ENCODE results near the gene MYOM1.

Gene MYOM1

DNA sequence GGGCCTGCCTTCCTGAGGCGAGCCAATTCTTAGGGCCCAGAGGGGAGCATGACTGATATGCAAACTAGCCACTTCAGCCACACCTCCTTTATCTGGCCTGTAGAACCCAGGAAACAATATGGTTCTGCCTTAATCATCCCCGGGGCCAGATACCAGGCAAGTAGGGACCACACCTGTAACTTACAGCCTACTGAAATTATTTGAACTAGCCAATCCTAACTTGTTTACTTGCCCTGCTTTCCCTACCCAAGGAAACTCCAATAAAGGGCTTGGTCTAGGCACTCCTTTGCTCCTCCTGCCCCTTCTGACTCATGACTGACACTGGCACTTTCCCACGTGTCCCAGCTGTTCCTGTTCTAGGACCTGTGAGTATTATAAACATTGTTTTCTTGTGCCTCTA lies 57.6 kb downstream of the MYOM1 start:
- TF ChIP-seq, protein P1, sequence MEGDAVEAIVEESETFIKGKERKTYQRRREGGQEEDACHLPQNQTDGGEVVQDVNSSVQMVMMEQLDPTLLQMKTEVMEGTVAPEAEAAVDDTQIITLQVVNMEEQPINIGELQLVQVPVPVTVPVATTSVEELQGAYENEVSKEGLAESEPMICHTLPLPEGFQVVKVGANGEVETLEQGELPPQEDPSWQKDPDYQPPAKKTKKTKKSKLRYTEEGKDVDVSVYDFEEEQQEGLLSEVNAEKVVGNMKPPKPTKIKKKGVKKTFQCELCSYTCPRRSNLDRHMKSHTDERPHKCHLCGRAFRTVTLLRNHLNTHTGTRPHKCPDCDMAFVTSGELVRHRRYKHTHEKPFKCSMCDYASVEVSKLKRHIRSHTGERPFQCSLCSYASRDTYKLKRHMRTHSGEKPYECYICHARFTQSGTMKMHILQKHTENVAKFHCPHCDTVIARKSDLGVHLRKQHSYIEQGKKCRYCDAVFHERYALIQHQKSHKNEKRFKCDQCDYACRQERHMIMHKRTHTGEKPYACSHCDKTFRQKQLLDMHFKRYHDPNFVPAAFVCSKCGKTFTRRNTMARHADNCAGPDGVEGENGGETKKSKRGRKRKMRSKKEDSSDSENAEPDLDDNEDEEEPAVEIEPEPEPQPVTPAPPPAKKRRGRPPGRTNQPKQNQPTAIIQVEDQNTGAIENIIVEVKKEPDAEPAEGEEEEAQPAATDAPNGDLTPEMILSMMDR (IDR thresholded peaks at IDR 0.05; ENCODE audit: control extremely low read depth, extremely low read depth, low read depth, missing control alignments) = no peak
- POLR2A ChIA-PET = interaction anchor here (0.6 kb wide), 1 partner anchor 251 kb away, joined by 5 read pairs; no protein-coding TSS in a partner anchor
- DNase-seq (ENCODE audit: extremely low spot score) = no peak
- CTCF ChIA-PET = interaction anchor here (0.6 to 2.8 kb wide), 2 partner anchors 10 to 83 kb away, joined by 3 to 18 read pairs; no protein-coding TSS in a partner anchor

DNA sequence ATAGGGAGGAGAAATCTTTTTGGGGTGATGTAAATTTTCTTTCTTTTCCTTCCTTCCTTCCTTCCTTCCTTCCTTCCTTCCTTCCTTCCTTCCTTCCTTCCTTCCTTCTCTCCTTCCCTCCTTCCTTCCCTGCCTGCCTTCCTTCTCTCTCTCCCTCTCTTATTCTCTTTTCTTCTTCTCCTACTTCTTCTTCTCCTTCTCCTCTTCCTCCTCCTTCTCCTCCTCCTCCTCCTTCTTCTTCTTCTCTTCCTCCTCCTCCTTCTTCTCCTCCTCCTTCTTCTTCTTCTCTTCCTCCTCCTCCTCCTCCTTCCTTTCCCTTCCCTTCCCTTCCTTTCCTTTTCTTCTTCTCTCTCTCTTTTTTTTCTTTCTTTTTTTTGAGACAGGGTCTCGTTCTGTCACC lies 59.9 kb downstream of the MYOM1 start:
- DNase-seq (ENCODE audit: extremely low spot score) = no peak
- TF ChIP-seq, protein P1 (IDR thresholded peaks at IDR 0.05; ENCODE audit: control extremely low read depth, extremely low read depth, low read depth, missing control alignments) = no peak
- ChIA-PET CTCF (interaction anchor here (1.3 to 2.8 kb wide), 2 partner anchors 8 to 31 kb away, joined by 5 to 18 read pairs; no protein-coding TSS in a partner anchor), POLR2A (no interaction called here)

DNA sequence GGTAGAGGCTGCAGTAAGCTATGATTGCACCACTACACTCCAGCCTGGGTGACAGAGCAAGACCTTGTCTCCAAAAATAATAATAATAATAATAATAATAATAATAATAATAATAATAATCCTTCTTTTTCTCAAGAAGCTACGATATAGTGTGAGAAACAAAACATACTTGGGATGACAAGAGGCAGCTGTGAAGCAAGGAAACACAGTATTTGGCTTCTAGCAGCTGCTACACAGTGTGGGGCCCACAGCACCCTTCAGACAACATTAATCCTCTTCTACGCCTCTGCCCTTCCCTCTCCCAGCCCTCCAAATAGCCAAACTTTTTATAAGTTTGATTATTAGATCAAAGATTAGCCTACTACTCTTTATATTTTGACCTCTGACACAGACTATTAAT lies 62.2 kb downstream of the MYOM1 start:
- CTCF ChIA-PET = interaction anchor here (1.5 kb wide), 1 partner anchor 9 kb away, joined by 4 read pairs; no protein-coding TSS in a partner anchor

DNA sequence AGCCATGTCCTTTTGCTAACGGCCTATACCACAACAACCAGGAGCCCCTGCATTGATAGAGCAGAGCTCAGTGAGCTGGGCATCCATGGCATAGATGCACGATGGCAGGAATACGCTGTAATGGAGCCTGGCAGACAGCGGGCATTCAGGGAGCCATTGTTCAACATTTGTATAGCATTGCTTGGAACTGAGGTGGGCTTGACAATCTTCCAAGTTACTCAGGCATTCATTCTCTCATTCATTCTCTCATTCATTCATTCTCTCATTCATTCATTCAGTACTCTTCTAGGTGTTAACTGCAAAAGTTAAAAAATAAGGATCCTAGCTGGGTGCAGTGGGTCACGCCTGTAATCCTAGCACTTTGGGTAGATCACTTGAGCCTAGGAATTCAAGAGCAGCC lies 62.7 kb downstream of the MYOM1 start:
- DNase-seq (ENCODE audit: extremely low spot score) = no peak
- POLR2A ChIA-PET = no interaction called here
- CTCF ChIA-PET = interaction anchor here (0.8 to 2.1 kb wide), 3 partner anchors 23 to 281 kb away, joined by 3 to 5 read pairs (median 4); no protein-coding TSS in a partner anchor
- TF ChIP-seq, protein P1 (IDR thresholded peaks at IDR 0.05; ENCODE audit: control extremely low read depth, extremely low read depth, low read depth, missing control alignments) = no peak

More for the DNA sequence above, 62.2 kb downstream of the MYOM1 start:
- no peak for DNase-seq (ENCODE audit: extremely low spot score)
- POLR2A ChIA-PET = interaction anchor here (0.6 kb wide), 1 partner anchor 530 kb away, joined by 3 read pairs; no protein-coding TSS in a partner anchor
- TF ChIP-seq, protein P1 (IDR thresholded peaks at IDR 0.05; ENCODE audit: control extremely low read depth, extremely low read depth, low read depth, missing control alignments) = no peak

DNA sequence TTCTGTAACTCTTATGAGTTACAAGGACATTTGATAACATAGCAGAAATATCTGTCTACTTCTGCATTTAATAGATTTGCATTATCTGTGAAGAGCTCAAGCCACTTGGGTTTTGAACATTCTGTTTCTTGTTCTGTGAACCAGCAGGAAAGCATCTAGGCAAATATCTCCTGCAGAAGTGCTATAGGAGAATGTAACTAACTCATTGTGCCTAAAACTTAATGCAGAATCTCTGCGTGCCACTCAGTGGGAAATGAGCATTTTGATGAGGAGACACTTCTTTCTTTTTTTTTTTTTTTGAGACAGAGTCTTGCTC lies 63.5 kb downstream of the MYOM1 start:
- ChIA-PET CTCF (interaction anchor here (0.8 to 2.1 kb wide), 6 partner anchors 24 to 281 kb away, joined by 3 to 5 read pairs (median 3); no protein-coding TSS in a partner anchor), POLR2A (no interaction called here)
- DNase-seq (ENCODE audit: extremely low spot score) = no peak
- TF ChIP-seq, protein P1 (IDR thresholded peaks at IDR 0.05; ENCODE audit: control extremely low read depth, extremely low read depth, low read depth, missing control alignments) = no peak

DNA sequence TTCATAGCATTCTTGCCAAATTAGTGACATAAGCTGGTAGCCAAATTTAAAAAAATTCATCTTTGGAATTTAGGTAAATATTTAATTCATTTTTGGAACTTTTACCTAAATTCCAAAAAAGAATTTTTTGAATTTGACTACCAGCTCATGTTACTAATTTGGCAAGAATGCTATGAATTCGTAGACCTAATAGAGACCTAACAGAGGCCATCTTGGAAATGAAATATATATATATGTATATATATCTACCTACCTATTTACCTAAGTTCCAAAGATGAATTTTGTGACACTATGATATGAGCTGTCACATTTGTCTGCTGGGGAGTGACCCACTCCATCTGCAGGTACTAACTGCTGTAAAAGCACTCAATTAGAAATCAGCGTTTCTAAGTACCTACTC lies 65.6 kb downstream of the MYOM1 start:
- TF ChIP-seq, protein P1 (IDR thresholded peaks at IDR 0.05; ENCODE audit: control extremely low read depth, extremely low read depth, low read depth, missing control alignments) = no peak
- POLR2A ChIA-PET = no interaction called here
- no peak for DNase-seq (ENCODE audit: extremely low spot score)
- CTCF ChIA-PET = interaction anchor here (1.0 kb wide), 1 partner anchor 92 kb away, joined by 5 read pairs; no protein-coding TSS in a partner anchor
